Parietal lobe (tissue), 2 donors: ENCODE results near the gene SRRM5. TPM values are rescaled to one million over a fixed set of nuclear protein-coding genes. Genes with fewer than 3 reads are reported as not detected.

ENCODE experiments used
- small RNA-seq: library from RNA; depleted of rRNA; stranded (forward); fragments of <200 nt; gene quantifications from one replicate; pipeline ENCODE3, GENCODE V24; 2014; ENCODE audit warnings: low replicate concordance
- total RNA-seq: library from RNA; depleted of rRNA; stranded (reverse); fragments of >200 nt; gene quantifications from one replicate; pipeline ENCODE4 v1.2.3, GENCODE V29; 2014

SRRM5 gene
- not detected for total RNA-seq

GRCh38 chr19:43611788-43612187 is at the start of gene SRRM5:
SRRM5 (plus strand) TSS chr19:43612088; CDS start chr19:43612122, 34 bp downstream.

GRCh38 chr19:43575156-43575950 is 36.5 kb upstream of the SRRM5 start, which contains the start of the genes PINLYP and XRCC1:
PINLYP (plus strand) TSS chr19:43575801; CDS start chr19:43577192, 1,391 bp downstream.
XRCC1 (minus strand) TSS chr19:43575527; CDS start chr19:43575458, 69 bp downstream.

GRCh38 chr19:43595999-43596841 is 15.7 kb upstream of the SRRM5 start, which contains the start of the genes IRGQ and ZNF576:
IRGQ (minus strand) TSS chr19:43596134; CDS start chr19:43595338, 796 bp downstream.
ZNF576 (plus strand) TSS chr19:43596595; CDS start chr19:43597109, 514 bp downstream.

GRCh38 chr19:43619262-43620060 is 7.6 kb downstream of the SRRM5 start, which contains the start of gene ZNF428:
ZNF428 (minus strand) TSS chr19:43619629; CDS start chr19:43614304, 5,325 bp downstream.

GRCh38 chr19:43639519-43640423 is 27.9 kb downstream of the SRRM5 start, which contains the start of gene CADM4:
CADM4 (minus strand) TSS chr19:43639850; CDS start chr19:43639790, 60 bp downstream.

Small RNA genes within 50 kb of the gene (small RNA-seq; reads per million reads assigned to genes)
- gene RN7SL368P, result not detected

Other genes with a start within 250 kb of the SRRM5 start
- not detected for gene TEX101, start 197.2 kb upstream of the SRRM5 start, total RNA-seq
- not detected for gene LYPD3, start 146.5 kb upstream of the SRRM5 start, total RNA-seq
- 3.4 TPM for gene PHLDB3, start 107.3 kb upstream of the SRRM5 start, total RNA-seq
- gene ETHE1, start 84.9 kb upstream of the SRRM5 start, total RNA-seq, result 19.4 TPM
- gene ZNF575, start 78.9 kb upstream of the SRRM5 start, total RNA-seq, result 0.94 TPM
- gene XRCC1, start 36.6 kb upstream of the SRRM5 start, total RNA-seq, result 17.8 TPM
- 14.4 TPM for gene PINLYP, start 36.3 kb upstream of the SRRM5 start, total RNA-seq
- 94.8 TPM for gene IRGQ, start 16.0 kb upstream of the SRRM5 start, total RNA-seq
- 9.7 TPM for gene ZNF576, start 15.5 kb upstream of the SRRM5 start, total RNA-seq
- gene ZNF428, start 7.5 kb downstream of the SRRM5 start, total RNA-seq, result 132 TPM
- gene CADM4, start 27.8 kb downstream of the SRRM5 start, total RNA-seq, result 89.8 TPM
- 4.7 TPM for gene PLAUR, start 58.1 kb downstream of the SRRM5 start, total RNA-seq
- gene IRGC, start 104.0 kb downstream of the SRRM5 start, total RNA-seq, result not detected
- 18.5 TPM for gene SMG9, start 142.9 kb downstream of the SRRM5 start, total RNA-seq
- not detected for gene KCNN4, start 168.9 kb downstream of the SRRM5 start, total RNA-seq
- gene LYPD5, start 190.4 kb downstream of the SRRM5 start, total RNA-seq, result 4.7 TPM
- gene ZNF283, start 215.2 kb downstream of the SRRM5 start, total RNA-seq, result 71.1 TPM